Adrenal gland (tissue), 5 donors: ENCODE results near the gene SMAD3.

Experiments used
- POLR2A ChIP-seq, 2 donors: fragments of 450-650 bp; IDR thresholded peaks; one replicate each; pipeline ENCODE4 v1.6.1; 2017; ENCODE audit warnings: antibody characterized with exemption in 2 of 2, mild to moderate bottlenecking in 2 of 2, moderate library complexity in 1 of 2
- TF ChIP-seq, protein P1 (sequence below), 6 experiments: fragments of 450-650 bp in 4 of 6; fragments of 200-600 bp in 2 of 6; sonication (generic) in 1 of 6; IDR thresholded peaks; 1 replicate in 5 of 6; 2 replicates in 1 of 6; pipeline versions ENCODE4 v1.5.1 to v1.8.0; 2016 to 2021; ENCODE audit warnings: antibody characterized with exemption in 6 of 6, mild to moderate bottlenecking in 2 of 6, moderate library complexity in 1 of 6
- donor health status: DM: no; HTN: no; CAD: no.

DNA sequence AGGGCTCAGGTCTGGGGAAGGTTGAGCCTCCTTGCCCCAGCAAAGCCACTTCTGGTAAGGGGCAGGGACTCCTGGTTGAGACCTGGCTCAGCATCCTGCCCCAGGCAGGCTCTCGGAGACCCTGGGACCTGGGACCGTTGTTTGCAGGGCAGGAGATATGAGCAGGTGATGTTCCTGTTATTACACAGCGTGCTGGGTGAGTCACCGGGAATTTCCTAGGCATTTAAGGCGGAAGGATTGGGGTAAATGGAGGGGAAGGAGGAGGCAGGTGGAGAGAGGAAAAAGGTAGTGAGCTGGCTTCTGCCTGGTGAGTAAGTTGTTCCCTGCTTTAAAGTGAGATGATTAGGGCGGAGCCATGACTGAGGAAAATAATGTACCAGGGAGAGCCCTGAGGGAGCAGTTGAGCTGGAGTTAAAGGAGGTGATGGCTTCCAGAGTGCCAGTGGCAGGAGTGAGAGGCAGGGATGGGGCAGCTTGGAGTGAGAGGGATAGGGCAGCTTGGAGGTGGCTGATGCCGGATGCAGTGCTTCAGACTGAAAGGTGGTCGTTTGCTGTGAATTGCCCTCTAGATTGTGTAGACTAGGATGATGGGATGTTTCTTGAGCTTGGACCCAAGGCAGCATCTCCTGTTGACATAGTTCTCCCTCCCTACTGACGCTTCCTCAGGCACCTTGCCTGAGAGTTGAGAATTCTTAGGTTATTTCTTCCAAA lies 109.6 kb downstream of the SMAD3 start:
- TF ChIP-seq POLR2A (IDR thresholded peaks at IDR 0.05), result no peak
- TF ChIP-seq, protein P1, sequence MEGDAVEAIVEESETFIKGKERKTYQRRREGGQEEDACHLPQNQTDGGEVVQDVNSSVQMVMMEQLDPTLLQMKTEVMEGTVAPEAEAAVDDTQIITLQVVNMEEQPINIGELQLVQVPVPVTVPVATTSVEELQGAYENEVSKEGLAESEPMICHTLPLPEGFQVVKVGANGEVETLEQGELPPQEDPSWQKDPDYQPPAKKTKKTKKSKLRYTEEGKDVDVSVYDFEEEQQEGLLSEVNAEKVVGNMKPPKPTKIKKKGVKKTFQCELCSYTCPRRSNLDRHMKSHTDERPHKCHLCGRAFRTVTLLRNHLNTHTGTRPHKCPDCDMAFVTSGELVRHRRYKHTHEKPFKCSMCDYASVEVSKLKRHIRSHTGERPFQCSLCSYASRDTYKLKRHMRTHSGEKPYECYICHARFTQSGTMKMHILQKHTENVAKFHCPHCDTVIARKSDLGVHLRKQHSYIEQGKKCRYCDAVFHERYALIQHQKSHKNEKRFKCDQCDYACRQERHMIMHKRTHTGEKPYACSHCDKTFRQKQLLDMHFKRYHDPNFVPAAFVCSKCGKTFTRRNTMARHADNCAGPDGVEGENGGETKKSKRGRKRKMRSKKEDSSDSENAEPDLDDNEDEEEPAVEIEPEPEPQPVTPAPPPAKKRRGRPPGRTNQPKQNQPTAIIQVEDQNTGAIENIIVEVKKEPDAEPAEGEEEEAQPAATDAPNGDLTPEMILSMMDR (IDR thresholded peaks at IDR 0.05), result no peak
